Raji (cell line): ENCODE data around the gene UNCX.

Source experiments
- POLR2A ChIP-seq: IDR thresholded peaks from 2 replicates; pipeline ENCODE4 v1.6.1; 2011; ENCODE audit warnings: low read depth, low read length, control low read depth; ENCODE audit not compliant: insufficient read depth

Gene UNCX

GRCh38 chr7:1283941-1284742 is 51.5 kb downstream of the UNCX start:
- no peak for TF ChIP-seq POLR2A

- no peak for TF ChIP-seq POLR2A
Observed at GRCh38 chr7:1284743-1285458, 52.2 kb downstream of the UNCX start.

GRCh38 chr7:1285556-1286301 is 53.1 kb downstream of the UNCX start:
- TF ChIP-seq POLR2A = no peak
